ENCODE data around the gene KCNJ15. TPM values are rescaled to one million over a fixed set of nuclear protein-coding genes. Genes with fewer than 3 reads are reported as not detected.

Gene KCNJ15
- total and polyA plus RNA-seq, 2 donors (not counting 1 experiment from before 2014, with no cell fraction given) = not detected

DNA sequence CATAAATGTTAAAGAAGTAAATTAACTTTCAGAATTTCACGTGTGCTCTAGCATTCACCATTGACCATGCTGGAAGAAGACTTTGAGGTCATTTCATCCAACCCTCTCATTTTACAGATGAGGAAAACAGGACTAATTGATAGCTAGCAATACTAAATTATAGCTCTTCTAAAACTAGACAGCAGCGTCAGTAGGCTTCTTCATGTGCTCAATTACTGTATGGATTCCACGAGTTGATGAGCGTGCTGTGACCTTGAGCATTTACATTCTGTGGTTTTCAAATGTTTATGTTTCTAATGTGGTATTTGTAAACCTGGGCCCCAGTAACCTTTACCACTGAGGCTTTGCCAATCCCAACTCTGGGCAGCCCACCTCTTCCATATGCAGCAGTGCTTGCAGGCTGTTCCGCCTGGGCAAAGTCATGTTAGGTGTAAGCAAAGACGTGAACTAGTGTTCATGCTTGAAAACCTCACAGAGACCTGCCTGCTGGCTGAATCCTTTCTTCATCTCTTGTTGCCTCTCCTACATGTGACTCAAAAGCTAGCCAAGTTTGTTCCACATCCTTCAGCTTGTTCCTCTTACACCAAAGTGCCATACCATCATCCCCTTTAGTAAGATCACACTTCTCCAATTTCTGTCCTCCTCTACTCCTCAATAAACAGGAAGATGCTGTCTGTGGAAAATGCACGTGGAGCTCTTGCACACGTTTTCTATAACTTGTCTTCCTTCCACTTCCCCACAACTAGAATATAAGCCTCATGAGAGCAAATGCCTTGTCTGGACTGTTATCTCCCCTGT, 17.2 kb downstream of the KCNJ15 start:
- H3K27me3 Mint-ChIP-seq = no peaks in the 10 kb centered on the region
- peak overlapping the region in 1 of 5 experiments; percentile 67 for H3K4me3 ChIP-seq (ENCODE audit: control extremely low read depth in 1 of 5, extremely low read depth in 1 of 5, insufficient read depth in 1 of 5, low read depth in 2 of 5, low read length in 4 of 5)

DNA sequence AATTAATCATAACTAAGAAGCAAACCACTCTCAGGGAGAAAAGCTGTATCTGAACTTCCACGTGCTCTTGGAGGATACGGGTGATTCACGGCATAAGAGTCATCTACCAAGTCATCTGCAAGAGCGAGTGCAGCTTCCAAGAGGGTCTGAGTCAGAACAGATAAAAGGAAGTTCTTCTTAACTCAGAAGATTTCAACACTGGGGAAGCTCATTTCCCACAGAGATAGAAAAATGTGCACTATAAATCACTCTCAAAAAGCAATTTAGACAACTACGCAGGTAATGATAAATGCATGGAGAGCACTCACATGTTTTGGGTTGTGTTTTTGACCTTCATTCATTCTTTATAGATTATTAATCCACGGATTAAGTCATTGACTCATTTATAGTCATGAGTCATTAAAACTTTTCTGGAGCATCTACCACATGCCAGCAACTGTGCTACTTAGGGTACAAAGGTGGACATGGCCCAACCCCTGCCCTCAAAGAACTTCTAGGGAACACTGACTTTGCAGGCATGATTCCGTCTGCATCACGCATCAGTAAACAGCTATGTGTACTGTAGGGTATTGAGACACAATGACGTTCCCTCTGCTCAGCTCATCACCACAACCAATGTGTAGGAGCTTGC, 20.8 kb downstream of the KCNJ15 start:
- ATAC-seq (ENCODE audit: low read depth) = no peak
- no peak for DNase-seq
- no peaks in the 10 kb centered on the region for H3K79me2 ChIP-seq (ENCODE audit: control insufficient read depth, insufficient read depth, low read length)
- H3K4me3 Mint-ChIP-seq = no peak overlapping the region
- H3K27me3 Mint-ChIP-seq = no peaks in the 10 kb centered on the region
- no peaks in the 10 kb centered on the region for H3K9me3 ChIP-seq (ENCODE audit: control extremely low read depth in 1 of 3, control insufficient read depth in 2 of 3, insufficient read depth in 1 of 3, low read length in 2 of 3)
- 48% methylated on average over 5 of the region's 9 CpGs for WGBS (ENCODE audit: insufficient coverage)
- no peaks in the 10 kb centered on the region for H3K4me1 ChIP-seq (ENCODE audit: control insufficient read depth in 2 of 2, insufficient read depth in 2 of 2, low read length in 2 of 2)
- H3K4me3 ChIP-seq (ENCODE audit: control extremely low read depth in 1 of 5, extremely low read depth in 1 of 5, insufficient read depth in 1 of 5, low read depth in 2 of 5, low read length in 4 of 5) = no peak overlapping the region
- no peak overlapping the region for H3K9ac ChIP-seq (ENCODE audit: low read length)
- ChIA-PET CTCF (no interaction called here), POLR2A (no interaction called here)
- H3K27me3 ChIP-seq (replicated peaks in 1 of 4; ENCODE audit: control extremely low read depth in 1 of 4, control insufficient read depth in 3 of 4, insufficient read depth in 4 of 4, low read length in 3 of 4) = no peaks in the 10 kb centered on the region
- H3K27ac ChIP-seq (ENCODE audit: low read length in 2 of 2) = no peak overlapping the region
- TF ChIP-seq, protein P1, sequence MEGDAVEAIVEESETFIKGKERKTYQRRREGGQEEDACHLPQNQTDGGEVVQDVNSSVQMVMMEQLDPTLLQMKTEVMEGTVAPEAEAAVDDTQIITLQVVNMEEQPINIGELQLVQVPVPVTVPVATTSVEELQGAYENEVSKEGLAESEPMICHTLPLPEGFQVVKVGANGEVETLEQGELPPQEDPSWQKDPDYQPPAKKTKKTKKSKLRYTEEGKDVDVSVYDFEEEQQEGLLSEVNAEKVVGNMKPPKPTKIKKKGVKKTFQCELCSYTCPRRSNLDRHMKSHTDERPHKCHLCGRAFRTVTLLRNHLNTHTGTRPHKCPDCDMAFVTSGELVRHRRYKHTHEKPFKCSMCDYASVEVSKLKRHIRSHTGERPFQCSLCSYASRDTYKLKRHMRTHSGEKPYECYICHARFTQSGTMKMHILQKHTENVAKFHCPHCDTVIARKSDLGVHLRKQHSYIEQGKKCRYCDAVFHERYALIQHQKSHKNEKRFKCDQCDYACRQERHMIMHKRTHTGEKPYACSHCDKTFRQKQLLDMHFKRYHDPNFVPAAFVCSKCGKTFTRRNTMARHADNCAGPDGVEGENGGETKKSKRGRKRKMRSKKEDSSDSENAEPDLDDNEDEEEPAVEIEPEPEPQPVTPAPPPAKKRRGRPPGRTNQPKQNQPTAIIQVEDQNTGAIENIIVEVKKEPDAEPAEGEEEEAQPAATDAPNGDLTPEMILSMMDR (IDR thresholded peaks at IDR 0.05) = no peak
- no peak for TF ChIP-seq EZH2 (IDR thresholded peaks at IDR 0.05; ENCODE audit: borderline replicate concordance, insufficient read depth, low read depth, low read length, poor library complexity, severe bottlenecking)
- no peaks in the 10 kb centered on the region for H4K20me1 ChIP-seq (ENCODE audit: control insufficient read depth, insufficient read depth, low read length, poor library complexity, severe bottlenecking)
- H2AFZ ChIP-seq (ENCODE audit: insufficient read depth, low read depth, low read length, poor library complexity, severe bottlenecking) = no peak overlapping the region
- H3K9me3 Mint-ChIP-seq (ENCODE audit: insufficient read depth) = peaks cover 3% of the 10 kb centered on the region
- H3K4me2 ChIP-seq (replicated peaks; ENCODE audit: low read depth, low read length, poor library complexity, severe bottlenecking) = no peak overlapping the region
- no peak overlapping the region for H3K27ac Mint-ChIP-seq
- H3K36me3 ChIP-seq (replicated peaks in 1 of 2; ENCODE audit: control extremely low read depth in 1 of 2, control insufficient read depth in 1 of 2, extremely low read depth in 1 of 2, insufficient read depth in 2 of 2, low read length in 1 of 2) = no peaks in the 10 kb centered on the region
- intact Hi-C loops (cut with micrococcal nuclease) = no loop called here
- H3K4me1 Mint-ChIP-seq = no peaks in the 10 kb centered on the region

More for the DNA sequence above, 17.2 kb downstream of the KCNJ15 start:
- peaks cover 3% of the 10 kb centered on the region for H3K9me3 Mint-ChIP-seq (ENCODE audit: insufficient read depth)
- no peaks in the 10 kb centered on the region for H3K36me3 ChIP-seq (replicated peaks in 1 of 2; ENCODE audit: control extremely low read depth in 1 of 2, control insufficient read depth in 1 of 2, extremely low read depth in 1 of 2, insufficient read depth in 2 of 2, low read length in 1 of 2)
- no peak overlapping the region for H2AFZ ChIP-seq (ENCODE audit: insufficient read depth, low read depth, low read length, poor library complexity, severe bottlenecking)
- POLR2A ChIA-PET = no interaction called here
- intact Hi-C loops (cut with micrococcal nuclease) = no loop called here
- no peak overlapping the region for H3K27ac Mint-ChIP-seq
- H3K4me3 Mint-ChIP-seq = no peak overlapping the region
- CTCF ChIA-PET = no interaction called here
- no peaks in the 10 kb centered on the region for H3K79me2 ChIP-seq (ENCODE audit: control insufficient read depth, insufficient read depth, low read length)
- no peak overlapping the region for H3K4me2 ChIP-seq (replicated peaks; ENCODE audit: low read depth, low read length, poor library complexity, severe bottlenecking)
- no peaks in the 10 kb centered on the region for H3K4me1 Mint-ChIP-seq
- ATAC-seq (ENCODE audit: low read depth) (no peak), DNase-seq (no peak)
- TF ChIP-seq EZH2 (IDR thresholded peaks at IDR 0.05; ENCODE audit: borderline replicate concordance, insufficient read depth, low read depth, low read length, poor library complexity, severe bottlenecking) = no peak
- TF ChIP-seq, protein P1 (IDR thresholded peaks at IDR 0.05) = no peak
- no peaks in the 10 kb centered on the region for H3K27me3 ChIP-seq (replicated peaks in 1 of 4; ENCODE audit: control extremely low read depth in 1 of 4, control insufficient read depth in 3 of 4, insufficient read depth in 4 of 4, low read length in 3 of 4)
- no peaks in the 10 kb centered on the region for H3K4me1 ChIP-seq (ENCODE audit: control insufficient read depth in 2 of 2, insufficient read depth in 2 of 2, low read length in 2 of 2)
- H4K20me1 ChIP-seq (ENCODE audit: control insufficient read depth, insufficient read depth, low read length, poor library complexity, severe bottlenecking) = no peaks in the 10 kb centered on the region
- WGBS (ENCODE audit: insufficient coverage) = 67% methylated on average over 4 of the region's 8 CpGs
- no peaks in the 10 kb centered on the region for H3K9me3 ChIP-seq (ENCODE audit: control extremely low read depth in 1 of 3, control insufficient read depth in 2 of 3, insufficient read depth in 1 of 3, low read length in 2 of 3)
- H3K27ac ChIP-seq (ENCODE audit: low read length in 2 of 2) = no peak overlapping the region
- H3K9ac ChIP-seq (ENCODE audit: low read length) = no peak overlapping the region

All from B cell (primary cell).